ENCODE measurements around the gene HMGCL. TPM values are rescaled to one million over a fixed set of nuclear protein-coding genes. Genes with fewer than 3 reads are reported as not detected.

Gene HMGCL
- total RNA-seq, 4 donors from 2014 or later: 31.0 to 46.6 (median 32.6) TPM

GRCh38 chr1:23793861-23794731, 31.1 kb downstream of the HMGCL start:
- TF ChIP-seq CTCF (IDR thresholded peaks at IDR 0.05) (no peak), POLR2A (IDR thresholded peaks at IDR 0.05) (no peak)
- Histone ChIP-seq H3K4me1 (peaks cover 0 to 12% of the 10 kb centered on the region in 2 donors), H3K27ac (no peak overlapping the region), H3K27me3 (no peaks in the 10 kb centered on the region), H3K36me3 (no peaks in the 10 kb centered on the region), H3K4me3 (no peak overlapping the region), H3K9me3 (no peaks in the 10 kb centered on the region)
- intact Hi-C loops (cut with DNase I; ENCODE audit: low total_unique reads): no loop called here
- DNase-seq: no peak

GRCh38 chr1:23793018-23793781, 32.0 kb downstream of the HMGCL start:
- Histone ChIP-seq H3K9me3 (no peaks in the 10 kb centered on the region), H3K36me3 (no peaks in the 10 kb centered on the region), H3K4me1 (peaks cover 0 to 12% of the 10 kb centered on the region in 2 donors), H3K27ac (peak overlapping the region in 1 of 2 donors; percentile 0), H3K27me3 (no peaks in the 10 kb centered on the region), H3K4me3 (no peak overlapping the region)
- TF ChIP-seq CTCF (IDR thresholded peaks at IDR 0.05): no peak
- no peak for TF ChIP-seq POLR2A (IDR thresholded peaks at IDR 0.05)
- intact Hi-C loops (cut with DNase I; ENCODE audit: low total_unique reads): no loop called here
- no peak for DNase-seq

- Histone ChIP-seq H3K9me3 (no peaks in the 10 kb centered on the region), H3K4me1 (peaks cover 0 to 12% of the 10 kb centered on the region in 2 donors), H3K36me3 (no peaks in the 10 kb centered on the region), H3K27me3 (no peaks in the 10 kb centered on the region), H3K4me3 (peak overlapping the region in 1 of 2 donors; percentile 76), H3K27ac (peak overlapping the region; percentile 61 to 78)
- no peak for TF ChIP-seq CTCF (IDR thresholded peaks at IDR 0.05)
- no peak for TF ChIP-seq POLR2A (IDR thresholded peaks at IDR 0.05)
- DNase-seq: no peak
- intact Hi-C loops (cut with DNase I; ENCODE audit: low total_unique reads): no loop called here
Measured at GRCh38 chr1:23792151-23792945, 32.9 kb downstream of the HMGCL start.

- no peak for DNase-seq
- no peaks in the 10 kb centered on the region for H3K27me3 ChIP-seq
- peak overlapping the region; percentile 73 to 76 for H3K4me3 ChIP-seq
- TF ChIP-seq POLR2A (IDR thresholded peaks at IDR 0.05): no peak
- TF ChIP-seq CTCF (IDR thresholded peaks at IDR 0.05): no peak
- intact Hi-C loops (cut with DNase I; ENCODE audit: low total_unique reads): no loop called here
- peaks cover 0 to 12% of the 10 kb centered on the region in 2 donors for H3K4me1 ChIP-seq
- no peaks in the 10 kb centered on the region for H3K36me3 ChIP-seq
- no peaks in the 10 kb centered on the region for H3K9me3 ChIP-seq
- peak overlapping the region; percentile 61 to 78 for H3K27ac ChIP-seq
Measured at GRCh38 chr1:23791516-23792047, 33.6 kb downstream of the HMGCL start.

All from uterus (tissue), 4 donors.